K562 (cell line): ENCODE data around the gene GGTLC1. TPM values are rescaled to one million over a fixed set of nuclear protein-coding genes. Genes with fewer than 3 reads are reported as not detected.

ENCODE experiments used
- ATAC-seq: fragments of 200-7000 bp; cut with Tn5 transposase; 3 replicates; pipeline ENCODE4 v1.9.1; 2020; ENCODE audit warnings: moderate library complexity
- BruUV-seq: library from RNA; stranded (reverse); fragments of 400-500 nt; replicated peaks from 2 replicates; lab custom pipeline; 2021; lab: Mats Ljungman, UMichigan
- CTCF ChIA-PET: fragments of 300-600 bp; formaldehyde crosslinking; extraction: SDS; loops from one replicate; lab custom pipeline; 2021; ENCODE audit warnings: low intra/inter-chr PET ratio; lab: Yijun Ruan, JAX
- POLR2A ChIA-PET: fragments of 300-600, 350-650 bp; sonication (Branson Sonifier 250); formaldehyde crosslinking; extraction: SDS; loops from one replicate; lab custom pipeline; 2021; ENCODE audit warnings: antibody characterized with exemption, inconsistent platforms; lab: Yijun Ruan, JAX
- DNase-seq, 4 experiments: peaks; one replicate each; pipeline versions ENCODE4 v3.0.0 to v3.0.0-alpha.2; 2011 to 2018; ENCODE audit warnings: low spot score in 3 of 4, mixed read lengths in 3 of 4; ENCODE audit errors: extremely low read depth in 1 of 4
- FAIRE-seq: peaks from 2 replicates; lab custom pipeline; 2011; peaks lifted over from hg19 to GRCh38; lab: Jason Lieb, UNC
- H2AFZ ChIP-seq: 2 replicates; pipeline ENCODE4 v1.6.0; 2011; ENCODE audit warnings: low read depth, low read length, control low read depth, inconsistent platforms
- H3K27ac ChIP-seq: fragments of 200-600 bp; 3 replicates; pipeline ENCODE4 v1.8.0; 2011; ENCODE audit warnings: low read depth, mild to moderate bottlenecking, control low read depth, inconsistent platforms, low read length, moderate library complexity, mixed read lengths; ENCODE audit errors: extremely low read depth
- H3K27me3 ChIP-seq, 2 experiments: fragments of 300-600 bp in 1 of 2; 2 replicates in 1 of 2; 3 replicates in 1 of 2; pipeline versions ENCODE4 v1.6.0 to v1.8.0; 2011; ENCODE audit warnings: inconsistent platforms in 2 of 2, low read length in 2 of 2, mild to moderate bottlenecking in 1 of 2, mixed read lengths in 1 of 2, moderate library complexity in 1 of 2; ENCODE audit not compliant: control insufficient read depth in 2 of 2, insufficient read depth in 2 of 2
- H3K36me3 ChIP-seq: fragments of 300-600 bp; 3 replicates; pipeline ENCODE4 v1.8.0; 2011; ENCODE audit warnings: mild to moderate bottlenecking, low read length, inconsistent platforms; ENCODE audit not compliant: control insufficient read depth, insufficient read depth
- H3K4me1 ChIP-seq, 2 experiments: fragments of 200-600 bp in 1 of 2; replicated peaks in 1 of 2; 2 replicates in 1 of 2; 3 replicates in 1 of 2; pipeline versions ENCODE4 v1.5.1 to v1.8.0; 2011; ENCODE audit warnings: inconsistent platforms in 2 of 2, low read length in 2 of 2, mild to moderate bottlenecking in 1 of 2, mixed read lengths in 1 of 2, moderate library complexity in 1 of 2; ENCODE audit not compliant: control insufficient read depth in 2 of 2, insufficient read depth in 2 of 2
- H3K4me2 ChIP-seq: 2 replicates; pipeline ENCODE4 v1.6.1; 2011; ENCODE audit warnings: low read length, control low read depth, inconsistent platforms, mixed read lengths; ENCODE audit not compliant: insufficient read depth
- H3K4me3 ChIP-seq: fragments of 200-600 bp; sonication (generic), shearing (Covaris generic); 2 replicates; pipeline ENCODE4 v1.5.1; 2016; ENCODE audit warnings: control low read depth, inconsistent platforms
- H3K79me2 ChIP-seq: fragments of 200-600 bp; 3 replicates; pipeline ENCODE4 v1.8.0; 2011; ENCODE audit warnings: low read length, inconsistent platforms; ENCODE audit not compliant: control insufficient read depth, insufficient read depth
- H3K9ac ChIP-seq, 2 experiments: 2 replicates each; pipeline versions ENCODE4 v1.6.0 to v1.6.1; 2011; ENCODE audit warnings: low read depth in 2 of 2, low read length in 2 of 2, control low read depth in 1 of 2, inconsistent platforms in 1 of 2, mild to moderate bottlenecking in 1 of 2, mixed read lengths in 1 of 2; ENCODE audit not compliant: insufficient read depth in 1 of 2
- H3K9me1 ChIP-seq: one replicate; pipeline ENCODE4 v1.6.0; 2011; ENCODE audit warnings: inconsistent platforms, mild to moderate bottlenecking, low read length, moderate library complexity; ENCODE audit not compliant: control insufficient read depth, insufficient read depth
- H3K9me3 ChIP-seq: replicated peaks from 2 replicates; pipeline ENCODE4 v1.5.1; 2011; ENCODE audit warnings: low read depth, low read length, inconsistent platforms; ENCODE audit not compliant: control insufficient read depth, insufficient read depth
- H4K20me1 ChIP-seq: replicated peaks from 2 replicates; pipeline ENCODE4 v1.6.1; 2011; ENCODE audit warnings: low read length, inconsistent platforms, mixed read lengths; ENCODE audit not compliant: control insufficient read depth, insufficient read depth
- E4F1 ChIP-seq: fragments of 250-450 bp; sonication (Bioruptor Pico); IDR thresholded peaks from 2 replicates; pipeline ENCODE4 v1.5.0; 2021; ENCODE audit warnings: mild to moderate bottlenecking, borderline replicate concordance
- HNRNPL ChIP-seq: fragments of 200-400 bp; formaldehyde crosslinking; IDR thresholded peaks from 2 replicates; pipeline ENCODE4 v1.6.1; 2017; ENCODE audit warnings: low read depth, mild to moderate bottlenecking, low read length
- RBFOX2 ChIP-seq: fragments of 200-400 bp; formaldehyde crosslinking; IDR thresholded peaks from 2 replicates; pipeline ENCODE4 v1.6.1; 2017; ENCODE audit warnings: low read depth, mild to moderate bottlenecking, low read length, moderate library complexity
- SIN3A ChIP-seq, 2 experiments: fragments of 150-350 bp in 1 of 2; IDR thresholded peaks; 2 replicates each; pipeline ENCODE4 v1.6.1; 2011 to 2016; ENCODE audit warnings: borderline replicate concordance in 2 of 2, low read depth in 2 of 2, low read length in 2 of 2, mild to moderate bottlenecking in 2 of 2, moderate library complexity in 2 of 2; ENCODE audit not compliant: control insufficient read depth in 1 of 2
- SIRT6 ChIP-seq: IDR thresholded peaks from one replicate; pipeline ENCODE4 v1.6.1; 2012; ENCODE audit warnings: low read depth, mild to moderate bottlenecking, control low read depth, inconsistent platforms, low read length, moderate library complexity
- U2AF2 ChIP-seq: fragments of 200-400 bp; formaldehyde crosslinking; optimal IDR thresholded peaks from 2 replicates; pipeline ENCODE3; 2017; ENCODE audit warnings: low read depth, mild to moderate bottlenecking, low read length
- ZNF398 ChIP-seq: fragments of 250-450 bp; sonication (Bioruptor Pico); IDR thresholded peaks from 2 replicates; pipeline ENCODE4 v1.8.0; 2021; ENCODE audit warnings: moderate library complexity, mild to moderate bottlenecking, inconsistent platforms
- ZNF589 ChIP-seq: fragments of 200-800 bp; sonication (Bioruptor generic); IDR thresholded peaks from 2 replicates; pipeline ENCODE4 v1.6.1; 2016; ENCODE audit warnings: low read depth, missing genetic modification characterization, missing compliant biosample characterization
- ZSCAN32 ChIP-seq: fragments of 450-650 bp; formaldehyde crosslinking; IDR thresholded peaks from 2 replicates; pipeline ENCODE4 v1.4.0; 2020; ENCODE audit warnings: mild to moderate bottlenecking, moderate library complexity
- WGBS: fragments of 100-300 bp; shearing (Covaris generic); methylation state at CpG from one replicate; pipeline ENCODE4 v1.1.6; 2016; ENCODE audit warnings: low coverage, mixed read lengths; ENCODE audit not compliant: insufficient coverage; ENCODE audit errors: missing lambda C conversion rate; 5-methylcytosine and 5-hydroxymethylcytosine counted together
- in situ Hi-C: fragments of 300-500 bp; cut with MboI; formaldehyde crosslinking; loops from 4 replicates; pipeline ENCODE4 v1.15.0; 2018; ENCODE audit warnings: inconsistent platforms, mixed read lengths
- intact Hi-C: fragments of 100-400 bp; cut with micrococcal nuclease; formaldehyde crosslinking; loops from 2 replicates; pipeline ENCODE4 v1.14.2; 2022
- polyA plus RNA-seq, 8 experiments: library from polyadenylated mRNA; depleted of rRNA in 4 of 8; stranded (reverse) in 5 of 8; unstranded in 3 of 8; fragments of >200 nt; fragmentation: Nextera tagmentation in 2 of 8; fragmentation: Illumina TruSeq in 1 of 8; extraction: Ambion mirVana in 2 of 8; extraction: Trizol in 1 of 8; gene quantifications; 2 replicates each; pipeline versions ENCODE4 v1.2.1 to v1.2.3, GENCODE V29; 2011 to 2014; ENCODE audit warnings: inconsistent platforms in 1 of 8, missing spikeins in 1 of 8
- total RNA-seq, 7 experiments: library from RNA; depleted of rRNA in 6 of 7; stranded (reverse); fragments of >200 nt in 6 of 7; fragmentation: Illumina TruSeq in 2 of 7; extraction: Trizol in 2 of 7; gene quantifications; 2 replicates each; pipeline versions ENCODE4 v1.2.1 to v1.2.3, GENCODE V29; 2011 to 2021; ENCODE audit warnings: low replicate concordance in 1 of 7
- TF ChIP-seq, protein P1 (sequence below): fragments of 200-400 bp; formaldehyde crosslinking; IDR thresholded peaks from 2 replicates; pipeline ENCODE4 v1.6.1; 2017; ENCODE audit warnings: mild to moderate bottlenecking, low read depth, low read length, moderate library complexity

Gene GGTLC1
- total and polyA plus RNA-seq, 9 of the 15 experiments (the other 6 are each of a cell fraction or from before 2014, with no cell fraction given), result not detected

DNA sequence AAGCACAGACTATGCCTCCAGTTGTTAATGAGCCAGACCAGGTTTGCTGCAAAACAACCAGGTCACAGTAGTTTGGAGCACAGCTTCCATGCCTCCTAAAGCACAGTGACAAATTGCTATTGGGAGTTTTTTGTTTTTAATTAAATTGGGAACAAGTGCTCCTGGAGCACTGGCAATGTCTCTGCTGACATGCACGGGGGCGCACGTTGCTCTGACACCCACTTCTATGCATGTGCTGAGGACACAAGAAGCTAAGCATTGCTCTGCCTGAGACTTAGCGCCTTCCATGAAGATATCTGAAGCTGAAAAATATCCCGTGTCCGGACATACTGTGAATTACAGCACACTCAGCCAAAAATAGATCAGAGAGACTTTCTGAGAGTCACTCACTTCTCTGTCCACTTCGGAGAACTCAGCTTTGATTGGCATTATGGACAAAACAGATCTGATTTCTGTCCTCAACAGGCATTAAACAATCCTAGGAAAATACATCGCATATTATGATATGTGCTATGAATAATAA, 18.6 kb upstream of the GGTLC1 start:
- intact Hi-C loops, result no loop called here
- Histone ChIP-seq H3K9ac (no peak overlapping the region), H3K27me3 (peaks cover 0 to 8% of the 10 kb centered on the region in 2 experiments; a peak in 1 of 5 replicates), H2AFZ (no peak overlapping the region), H3K79me2 (no peaks in the 10 kb centered on the region), H4K20me1 (no peaks in the 10 kb centered on the region), H3K27ac (no peak overlapping the region), H3K4me2 (no peak overlapping the region), H3K36me3 (no peaks in the 10 kb centered on the region), H3K4me3 (no peak overlapping the region), H3K4me1 (no peaks in the 10 kb centered on the region), H3K9me3 (no peaks in the 10 kb centered on the region), H3K9me1 (no peaks in the 10 kb centered on the region)
- DNase-seq (no peak), ATAC-seq (no peak), FAIRE-seq (no peak)
- TF ChIP-seq E4F1 (CRISPR knock-in tag), result no peak
- TF ChIP-seq ZSCAN32 (CRISPR knock-in tag), result no peak
- TF ChIP-seq ZNF589, result no peak
- no peak for TF ChIP-seq U2AF2
- no peak for TF ChIP-seq RBFOX2
- TF ChIP-seq SIN3A (IDR thresholded peaks at IDR 0.05; ENCODE audit: borderline replicate concordance in 2 of 2, control insufficient read depth in 1 of 2, low read depth in 2 of 2, low read length in 2 of 2), result no peak
- no peak for TF ChIP-seq ZNF398 (CRISPR knock-in tag)
- no peak for TF ChIP-seq HNRNPL
- no peak for TF ChIP-seq SIRT6
- TF ChIP-seq, protein P1, sequence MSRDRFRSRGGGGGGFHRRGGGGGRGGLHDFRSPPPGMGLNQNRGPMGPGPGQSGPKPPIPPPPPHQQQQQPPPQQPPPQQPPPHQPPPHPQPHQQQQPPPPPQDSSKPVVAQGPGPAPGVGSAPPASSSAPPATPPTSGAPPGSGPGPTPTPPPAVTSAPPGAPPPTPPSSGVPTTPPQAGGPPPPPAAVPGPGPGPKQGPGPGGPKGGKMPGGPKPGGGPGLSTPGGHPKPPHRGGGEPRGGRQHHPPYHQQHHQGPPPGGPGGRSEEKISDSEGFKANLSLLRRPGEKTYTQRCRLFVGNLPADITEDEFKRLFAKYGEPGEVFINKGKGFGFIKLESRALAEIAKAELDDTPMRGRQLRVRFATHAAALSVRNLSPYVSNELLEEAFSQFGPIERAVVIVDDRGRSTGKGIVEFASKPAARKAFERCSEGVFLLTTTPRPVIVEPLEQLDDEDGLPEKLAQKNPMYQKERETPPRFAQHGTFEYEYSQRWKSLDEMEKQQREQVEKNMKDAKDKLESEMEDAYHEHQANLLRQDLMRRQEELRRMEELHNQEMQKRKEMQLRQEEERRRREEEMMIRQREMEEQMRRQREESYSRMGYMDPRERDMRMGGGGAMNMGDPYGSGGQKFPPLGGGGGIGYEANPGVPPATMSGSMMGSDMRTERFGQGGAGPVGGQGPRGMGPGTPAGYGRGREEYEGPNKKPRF, result no peak
- in situ Hi-C loops, result no loop called here
- CTCF ChIA-PET, result no interaction called here
- 0% methylated on average over 8 of the region's 8 CpGs for WGBS
- POLR2A ChIA-PET, result no interaction called here
- no TSS peak for BruUV-seq
